H1 (cell line): ENCODE measurements around the gene CELF6. TPM values are rescaled to one million over a fixed set of nuclear protein-coding genes. Genes with fewer than 3 reads are reported as not detected.

Experiments
- GTF2F1 ChIP-seq: IDR thresholded peaks from 2 replicates; pipeline ENCODE4 v1.6.1; 2012; ENCODE audit warnings: low read depth, low read length, improper control_type of control experiment, borderline replicate concordance
- TEAD4 ChIP-seq: IDR thresholded peaks from 2 replicates; pipeline ENCODE4 v1.6.1; 2012; ENCODE audit warnings: low read depth, low read length, inconsistent platforms, mixed read lengths
- polyA plus RNA-seq, 7 experiments: library from polyadenylated mRNA; depleted of rRNA in 3 of 7; stranded (reverse) in 5 of 7; unstranded in 2 of 7; fragments of >200 nt in 5 of 7; fragments of 200-250 nt in 2 of 7; gene quantifications; 1 replicate in 5 of 7; 2 replicates in 1 of 7; 4 replicates in 1 of 7; pipeline versions ENCODE4 v1.2.1 to v1.2.3, GENCODE V29; 2011 to 2013; ENCODE audit warnings: missing spikeins in 2 of 7, mixed read lengths in 2 of 7
- total RNA-seq: library from RNA; stranded (reverse); fragmentation: NEBNext Ultra II Directional; extraction: Animal tissue kit (Norgen Biotek cat#: 25700); gene quantifications from 2 replicates; pipeline ENCODE4 v1.2.1, GENCODE V29; 2021
- TF ChIP-seq, protein P1 (sequence below): fragments of 300-600 bp; sonication (generic); IDR thresholded peaks from 2 replicates; pipeline ENCODE4 v1.7.1; 2012; ENCODE audit warnings: low read length, moderate library complexity, mild to moderate bottlenecking, inconsistent platforms; ENCODE audit not compliant: insufficient replicate concordance

Gene CELF6
- total and polyA plus RNA-seq, 2 of the 8 experiments (the other 6 are each of a cell fraction or from before 2014, with no cell fraction given): 0.09 to 0.19 TPM

DNA sequence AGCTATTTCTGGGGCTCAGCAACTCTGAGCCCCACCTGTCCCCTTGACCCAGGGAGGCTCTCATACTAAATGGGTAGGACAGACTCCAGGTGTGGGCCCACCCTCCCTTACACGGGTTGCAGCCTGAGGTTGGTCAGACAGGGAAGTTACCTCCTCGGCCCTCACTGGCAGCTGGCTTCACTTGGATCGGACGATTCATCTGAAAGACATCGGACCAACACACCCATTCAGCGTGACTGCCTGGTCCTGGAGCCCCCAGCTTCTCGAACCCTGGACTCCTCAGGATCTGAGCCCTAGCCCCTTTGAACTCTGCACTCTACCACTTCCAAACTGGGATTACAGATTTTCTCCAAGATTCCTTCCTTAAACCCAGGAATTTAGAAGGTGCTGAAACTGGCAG is 15.4 kb downstream of the CELF6 start (continued):
- TF ChIP-seq, protein P1, sequence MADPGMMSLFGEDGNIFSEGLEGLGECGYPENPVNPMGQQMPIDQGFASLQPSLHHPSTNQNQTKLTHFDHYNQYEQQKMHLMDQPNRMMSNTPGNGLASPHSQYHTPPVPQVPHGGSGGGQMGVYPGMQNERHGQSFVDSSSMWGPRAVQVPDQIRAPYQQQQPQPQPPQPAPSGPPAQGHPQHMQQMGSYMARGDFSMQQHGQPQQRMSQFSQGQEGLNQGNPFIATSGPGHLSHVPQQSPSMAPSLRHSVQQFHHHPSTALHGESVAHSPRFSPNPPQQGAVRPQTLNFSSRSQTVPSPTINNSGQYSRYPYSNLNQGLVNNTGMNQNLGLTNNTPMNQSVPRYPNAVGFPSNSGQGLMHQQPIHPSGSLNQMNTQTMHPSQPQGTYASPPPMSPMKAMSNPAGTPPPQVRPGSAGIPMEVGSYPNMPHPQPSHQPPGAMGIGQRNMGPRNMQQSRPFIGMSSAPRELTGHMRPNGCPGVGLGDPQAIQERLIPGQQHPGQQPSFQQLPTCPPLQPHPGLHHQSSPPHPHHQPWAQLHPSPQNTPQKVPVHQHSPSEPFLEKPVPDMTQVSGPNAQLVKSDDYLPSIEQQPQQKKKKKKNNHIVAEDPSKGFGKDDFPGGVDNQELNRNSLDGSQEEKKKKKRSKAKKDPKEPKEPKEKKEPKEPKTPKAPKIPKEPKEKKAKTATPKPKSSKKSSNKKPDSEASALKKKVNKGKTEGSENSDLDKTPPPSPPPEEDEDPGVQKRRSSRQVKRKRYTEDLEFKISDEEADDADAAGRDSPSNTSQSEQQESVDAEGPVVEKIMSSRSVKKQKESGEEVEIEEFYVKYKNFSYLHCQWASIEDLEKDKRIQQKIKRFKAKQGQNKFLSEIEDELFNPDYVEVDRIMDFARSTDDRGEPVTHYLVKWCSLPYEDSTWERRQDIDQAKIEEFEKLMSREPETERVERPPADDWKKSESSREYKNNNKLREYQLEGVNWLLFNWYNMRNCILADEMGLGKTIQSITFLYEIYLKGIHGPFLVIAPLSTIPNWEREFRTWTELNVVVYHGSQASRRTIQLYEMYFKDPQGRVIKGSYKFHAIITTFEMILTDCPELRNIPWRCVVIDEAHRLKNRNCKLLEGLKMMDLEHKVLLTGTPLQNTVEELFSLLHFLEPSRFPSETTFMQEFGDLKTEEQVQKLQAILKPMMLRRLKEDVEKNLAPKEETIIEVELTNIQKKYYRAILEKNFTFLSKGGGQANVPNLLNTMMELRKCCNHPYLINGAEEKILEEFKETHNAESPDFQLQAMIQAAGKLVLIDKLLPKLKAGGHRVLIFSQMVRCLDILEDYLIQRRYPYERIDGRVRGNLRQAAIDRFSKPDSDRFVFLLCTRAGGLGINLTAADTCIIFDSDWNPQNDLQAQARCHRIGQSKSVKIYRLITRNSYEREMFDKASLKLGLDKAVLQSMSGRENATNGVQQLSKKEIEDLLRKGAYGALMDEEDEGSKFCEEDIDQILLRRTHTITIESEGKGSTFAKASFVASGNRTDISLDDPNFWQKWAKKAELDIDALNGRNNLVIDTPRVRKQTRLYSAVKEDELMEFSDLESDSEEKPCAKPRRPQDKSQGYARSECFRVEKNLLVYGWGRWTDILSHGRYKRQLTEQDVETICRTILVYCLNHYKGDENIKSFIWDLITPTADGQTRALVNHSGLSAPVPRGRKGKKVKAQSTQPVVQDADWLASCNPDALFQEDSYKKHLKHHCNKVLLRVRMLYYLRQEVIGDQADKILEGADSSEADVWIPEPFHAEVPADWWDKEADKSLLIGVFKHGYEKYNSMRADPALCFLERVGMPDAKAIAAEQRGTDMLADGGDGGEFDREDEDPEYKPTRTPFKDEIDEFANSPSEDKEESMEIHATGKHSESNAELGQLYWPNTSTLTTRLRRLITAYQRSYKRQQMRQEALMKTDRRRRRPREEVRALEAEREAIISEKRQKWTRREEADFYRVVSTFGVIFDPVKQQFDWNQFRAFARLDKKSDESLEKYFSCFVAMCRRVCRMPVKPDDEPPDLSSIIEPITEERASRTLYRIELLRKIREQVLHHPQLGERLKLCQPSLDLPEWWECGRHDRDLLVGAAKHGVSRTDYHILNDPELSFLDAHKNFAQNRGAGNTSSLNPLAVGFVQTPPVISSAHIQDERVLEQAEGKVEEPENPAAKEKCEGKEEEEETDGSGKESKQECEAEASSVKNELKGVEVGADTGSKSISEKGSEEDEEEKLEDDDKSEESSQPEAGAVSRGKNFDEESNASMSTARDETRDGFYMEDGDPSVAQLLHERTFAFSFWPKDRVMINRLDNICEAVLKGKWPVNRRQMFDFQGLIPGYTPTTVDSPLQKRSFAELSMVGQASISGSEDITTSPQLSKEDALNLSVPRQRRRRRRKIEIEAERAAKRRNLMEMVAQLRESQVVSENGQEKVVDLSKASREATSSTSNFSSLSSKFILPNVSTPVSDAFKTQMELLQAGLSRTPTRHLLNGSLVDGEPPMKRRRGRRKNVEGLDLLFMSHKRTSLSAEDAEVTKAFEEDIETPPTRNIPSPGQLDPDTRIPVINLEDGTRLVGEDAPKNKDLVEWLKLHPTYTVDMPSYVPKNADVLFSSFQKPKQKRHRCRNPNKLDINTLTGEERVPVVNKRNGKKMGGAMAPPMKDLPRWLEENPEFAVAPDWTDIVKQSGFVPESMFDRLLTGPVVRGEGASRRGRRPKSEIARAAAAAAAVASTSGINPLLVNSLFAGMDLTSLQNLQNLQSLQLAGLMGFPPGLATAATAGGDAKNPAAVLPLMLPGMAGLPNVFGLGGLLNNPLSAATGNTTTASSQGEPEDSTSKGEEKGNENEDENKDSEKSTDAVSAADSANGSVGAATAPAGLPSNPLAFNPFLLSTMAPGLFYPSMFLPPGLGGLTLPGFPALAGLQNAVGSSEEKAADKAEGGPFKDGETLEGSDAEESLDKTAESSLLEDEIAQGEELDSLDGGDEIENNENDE: no peak
- TF ChIP-seq TEAD4 (no peak), GTF2F1 (no peak)
